ENCODE data around the gene MFSD12.

MFSD12 gene

DNA sequence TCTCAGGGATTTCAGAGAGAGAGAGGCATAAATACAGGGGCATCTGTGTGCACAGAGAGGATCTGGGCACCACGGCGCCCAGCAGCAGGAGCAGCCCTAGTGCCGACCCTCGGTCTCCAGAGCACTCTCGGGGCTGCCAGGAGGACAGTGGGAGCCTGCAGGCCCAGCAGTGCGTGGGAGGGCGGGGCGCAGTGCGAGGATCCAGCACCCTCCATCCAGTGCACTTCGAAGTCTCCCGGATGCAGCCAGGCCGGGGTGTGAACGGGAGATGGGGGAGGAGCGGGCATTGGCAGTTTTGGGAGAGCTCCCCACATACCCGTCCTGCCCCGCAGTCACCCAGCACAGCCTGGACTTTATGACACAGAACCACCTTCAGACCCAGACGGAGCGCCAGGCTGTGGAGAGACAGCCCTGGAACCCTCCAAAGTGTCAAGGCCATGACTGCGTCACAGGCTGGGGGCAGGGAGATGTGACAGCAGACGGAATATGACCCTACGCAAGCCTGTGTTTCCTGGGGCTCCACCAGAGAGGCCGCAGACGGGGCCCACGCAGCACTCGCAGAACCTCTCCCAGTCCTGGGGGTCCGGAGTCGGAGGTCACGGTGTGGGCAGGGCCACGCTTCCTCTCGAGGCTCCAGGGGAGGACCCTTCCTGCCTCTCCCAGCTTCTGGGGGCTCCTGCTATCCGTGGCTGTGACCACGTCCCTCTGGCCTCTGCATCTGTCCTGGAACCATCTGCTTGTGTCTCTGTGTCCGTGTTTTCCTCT lies 33.1 kb downstream of the MFSD12 start:
- TF ChIP-seq, protein P1, sequence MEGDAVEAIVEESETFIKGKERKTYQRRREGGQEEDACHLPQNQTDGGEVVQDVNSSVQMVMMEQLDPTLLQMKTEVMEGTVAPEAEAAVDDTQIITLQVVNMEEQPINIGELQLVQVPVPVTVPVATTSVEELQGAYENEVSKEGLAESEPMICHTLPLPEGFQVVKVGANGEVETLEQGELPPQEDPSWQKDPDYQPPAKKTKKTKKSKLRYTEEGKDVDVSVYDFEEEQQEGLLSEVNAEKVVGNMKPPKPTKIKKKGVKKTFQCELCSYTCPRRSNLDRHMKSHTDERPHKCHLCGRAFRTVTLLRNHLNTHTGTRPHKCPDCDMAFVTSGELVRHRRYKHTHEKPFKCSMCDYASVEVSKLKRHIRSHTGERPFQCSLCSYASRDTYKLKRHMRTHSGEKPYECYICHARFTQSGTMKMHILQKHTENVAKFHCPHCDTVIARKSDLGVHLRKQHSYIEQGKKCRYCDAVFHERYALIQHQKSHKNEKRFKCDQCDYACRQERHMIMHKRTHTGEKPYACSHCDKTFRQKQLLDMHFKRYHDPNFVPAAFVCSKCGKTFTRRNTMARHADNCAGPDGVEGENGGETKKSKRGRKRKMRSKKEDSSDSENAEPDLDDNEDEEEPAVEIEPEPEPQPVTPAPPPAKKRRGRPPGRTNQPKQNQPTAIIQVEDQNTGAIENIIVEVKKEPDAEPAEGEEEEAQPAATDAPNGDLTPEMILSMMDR (IDR thresholded peaks at IDR 0.05; ENCODE audit: low read depth, low read length), result no peak
- H3K4me3 ChIP-seq (ENCODE audit: low read depth, low read length), result no peak overlapping the region

DNA sequence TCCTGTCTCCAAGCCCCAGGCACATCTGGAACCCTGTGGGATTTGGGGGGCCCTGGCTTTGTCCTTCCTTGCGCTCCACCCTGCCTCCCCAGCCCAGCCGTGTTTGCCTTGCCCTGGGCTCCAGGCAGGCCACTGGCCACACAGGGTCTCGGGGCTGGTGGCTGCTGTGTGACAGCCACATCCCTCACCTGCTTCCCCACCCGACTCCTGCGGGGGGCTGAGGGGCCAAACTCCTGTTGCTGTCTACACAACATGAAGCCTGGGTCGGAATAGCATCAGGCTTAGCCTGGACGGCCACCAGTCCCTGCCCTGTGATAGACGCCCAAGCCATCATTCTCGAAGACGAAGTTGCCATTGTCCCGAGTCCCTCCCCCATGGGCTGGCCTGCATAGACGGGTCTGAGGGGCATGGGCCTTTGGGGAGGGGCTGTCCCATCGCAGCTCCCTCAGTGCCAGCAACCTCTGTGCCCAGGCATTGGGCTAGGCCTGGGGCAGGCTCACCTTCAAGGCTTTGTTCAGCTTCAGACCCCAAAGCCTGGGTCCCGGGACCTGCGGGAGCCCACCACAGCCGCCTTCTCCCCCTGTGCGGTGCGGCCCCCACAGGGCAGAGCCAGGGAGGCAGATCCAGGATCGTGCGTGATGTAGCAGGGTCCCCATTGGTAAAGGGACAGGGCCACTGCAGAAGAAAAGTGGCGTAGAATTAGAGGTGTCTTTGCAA lies 33.9 kb downstream of the MFSD12 start:
- TF ChIP-seq, protein P1 (IDR thresholded peaks at IDR 0.05; ENCODE audit: low read depth, low read length), result no peak
- no peak overlapping the region for H3K4me3 ChIP-seq (ENCODE audit: low read depth, low read length)

DNA sequence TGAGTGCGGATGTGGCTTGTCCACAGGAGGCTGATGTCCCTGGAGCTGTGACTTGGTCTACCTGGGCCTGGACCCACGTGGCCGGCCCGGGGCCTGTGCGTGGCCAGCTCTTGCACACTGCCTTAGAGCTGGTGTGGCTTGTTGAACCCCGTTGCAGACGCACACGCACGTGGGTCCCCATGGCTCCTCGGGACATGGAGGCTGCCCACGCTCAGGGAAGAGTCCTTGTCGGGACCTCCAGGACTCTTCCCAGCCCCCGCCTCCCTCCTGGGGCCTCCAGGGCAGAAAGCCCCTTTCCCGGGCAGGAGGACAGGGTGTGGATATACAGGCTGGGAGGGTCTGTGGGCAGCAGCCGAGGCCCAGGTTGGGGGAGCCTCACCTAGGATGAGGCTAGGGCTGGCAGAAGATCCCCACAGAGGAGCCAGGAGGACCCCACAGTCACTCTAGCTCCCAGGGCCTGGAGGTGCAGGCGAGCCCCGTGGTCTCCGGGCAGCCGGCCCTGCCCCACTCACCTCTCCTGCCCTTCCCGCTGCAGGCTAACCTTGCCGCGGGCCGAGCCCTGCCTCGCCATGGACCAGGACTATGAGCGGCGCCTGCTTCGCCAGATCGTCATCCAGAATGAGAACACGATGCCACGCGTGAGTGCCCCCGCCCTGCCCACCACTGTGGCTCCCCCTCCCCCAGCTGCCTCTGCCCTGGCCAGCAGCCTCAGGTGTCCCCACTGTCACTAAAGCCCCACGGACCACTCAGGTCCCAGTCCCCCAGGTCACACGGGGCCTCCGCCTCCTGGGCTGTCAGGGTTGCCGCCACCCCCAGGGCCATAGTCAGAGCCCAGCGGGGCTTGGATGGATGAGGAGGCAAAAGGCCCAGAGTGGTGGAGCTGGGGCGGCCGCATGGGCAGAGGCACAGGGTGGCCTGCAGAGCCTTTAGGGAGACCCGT lies 34.7 kb downstream of the MFSD12 start:
- no peak overlapping the region for H3K4me3 ChIP-seq (ENCODE audit: low read depth, low read length)
- TF ChIP-seq, protein P1 (IDR thresholded peaks at IDR 0.05; ENCODE audit: low read depth, low read length), result no peak

DNA sequence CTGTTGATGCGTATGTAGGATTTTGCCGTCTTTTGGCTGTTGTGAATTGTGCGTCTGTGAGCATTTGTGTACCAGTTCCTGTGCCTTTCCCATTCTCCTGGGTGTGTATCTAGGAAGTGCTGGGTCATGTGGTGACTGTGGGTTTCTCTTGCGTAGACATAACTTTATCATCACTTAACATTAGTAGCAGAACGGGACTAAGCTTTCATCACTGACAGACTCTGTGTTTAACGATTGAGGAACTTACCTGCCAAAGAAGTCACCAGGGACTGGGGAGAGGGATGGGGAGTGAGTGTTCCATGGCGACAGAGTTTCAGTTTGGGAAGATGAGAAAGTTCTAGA lies 36.3 kb downstream of the MFSD12 start:
- TF ChIP-seq, protein P1 (IDR thresholded peaks at IDR 0.05; ENCODE audit: low read depth, low read length), result no peak
- no peak overlapping the region for H3K4me3 ChIP-seq (ENCODE audit: low read depth, low read length)

DNA sequence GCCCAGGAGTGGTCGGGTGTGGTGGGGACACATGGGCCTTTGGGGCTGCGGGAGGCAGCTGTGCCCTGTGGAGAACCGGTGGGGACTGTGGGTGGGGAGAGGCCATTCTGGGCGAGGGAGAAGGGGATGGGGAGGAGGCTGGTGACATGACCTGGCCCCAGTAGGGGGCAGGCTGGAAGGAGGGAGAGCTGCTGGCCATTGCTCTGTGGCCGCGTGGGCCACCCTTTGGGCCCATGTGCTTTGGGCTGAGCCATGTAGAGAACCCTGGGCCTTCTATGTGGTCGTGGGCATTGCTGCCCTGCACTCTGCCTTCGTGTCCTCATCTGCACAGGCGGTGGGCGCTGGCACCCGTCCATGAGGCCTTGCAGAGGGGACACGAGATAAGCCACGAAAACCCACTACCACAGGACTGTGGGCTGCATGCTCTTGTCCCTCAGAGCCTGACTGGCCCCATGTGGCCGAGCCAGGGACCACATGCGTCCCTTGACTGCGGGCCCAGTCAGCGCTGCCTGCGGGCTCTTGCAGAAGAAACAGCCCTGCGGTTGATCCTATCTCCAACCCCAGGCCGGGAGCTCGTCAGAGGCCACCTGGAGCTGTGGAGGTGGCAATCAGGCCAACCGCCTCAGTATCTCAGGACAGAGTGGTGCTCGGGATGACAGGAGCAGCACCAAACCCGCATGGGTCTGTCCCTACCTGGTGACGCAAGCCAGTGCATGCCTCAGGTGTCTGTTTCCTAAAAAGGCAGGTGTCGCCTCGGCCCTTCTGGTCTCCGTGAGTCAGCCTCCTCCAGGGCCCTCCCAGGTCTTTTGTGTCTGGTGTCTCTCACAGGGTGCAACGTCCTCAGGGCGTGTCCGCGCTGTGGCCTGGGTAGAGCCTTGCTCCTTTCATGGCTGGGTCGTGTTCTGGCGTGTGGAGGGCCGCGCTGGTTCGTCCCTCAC lies 37.0 kb downstream of the MFSD12 start:
- no peak overlapping the region for H3K4me3 ChIP-seq (ENCODE audit: low read depth, low read length)
- TF ChIP-seq, protein P1 (IDR thresholded peaks at IDR 0.05; ENCODE audit: low read depth, low read length), result no peak

DNA sequence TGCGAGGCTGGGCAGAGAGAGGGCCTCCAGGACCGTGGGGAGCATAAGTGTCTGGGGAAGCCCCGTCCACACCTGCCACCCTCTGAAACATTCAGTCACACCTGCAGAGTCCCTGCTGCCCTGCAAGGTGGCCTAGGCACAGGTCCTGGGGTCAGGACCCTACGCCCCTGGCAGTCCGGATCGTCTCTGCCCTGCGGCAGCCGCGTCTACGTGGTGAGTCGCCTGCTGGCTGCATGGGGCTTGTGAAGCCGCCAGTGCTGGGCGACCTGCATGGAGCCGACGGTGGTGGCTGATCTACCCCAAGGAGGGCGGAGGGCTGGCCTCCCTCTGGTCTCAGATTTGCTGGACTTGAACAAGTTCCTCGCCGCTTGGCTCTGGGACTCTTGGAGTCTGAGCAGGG lies 38.3 kb downstream of the MFSD12 start:
- TF ChIP-seq, protein P1 (IDR thresholded peaks at IDR 0.05; ENCODE audit: low read depth, low read length), result no peak
- no peak overlapping the region for H3K4me3 ChIP-seq (ENCODE audit: low read depth, low read length)

Data from WI38 (cell line).